SU-DHL-6 (cell line): ENCODE data around the gene CRYGN.

Source experiments
- EZH2phosphoT487 ChIP-seq: fragments of 200-600 bp; sonication (generic), shearing (Covaris generic); conservative IDR thresholded peaks from 2 replicates; pipeline ENCODE4 v1.6.1; 2018; ENCODE audit warnings: mild to moderate bottlenecking, antibody characterized with exemption, low read length, moderate library complexity, mixed read lengths
- TF ChIP-seq, protein P1 (sequence below): fragments of 200-600 bp; sonication (generic); IDR thresholded peaks from one replicate; pipeline ENCODE4 v1.5.1; 2017; ENCODE audit warnings: antibody characterized with exemption, mild to moderate bottlenecking, low read length, moderate library complexity; ENCODE audit not compliant: insufficient read depth, poor library complexity, severe bottlenecking

DNA sequence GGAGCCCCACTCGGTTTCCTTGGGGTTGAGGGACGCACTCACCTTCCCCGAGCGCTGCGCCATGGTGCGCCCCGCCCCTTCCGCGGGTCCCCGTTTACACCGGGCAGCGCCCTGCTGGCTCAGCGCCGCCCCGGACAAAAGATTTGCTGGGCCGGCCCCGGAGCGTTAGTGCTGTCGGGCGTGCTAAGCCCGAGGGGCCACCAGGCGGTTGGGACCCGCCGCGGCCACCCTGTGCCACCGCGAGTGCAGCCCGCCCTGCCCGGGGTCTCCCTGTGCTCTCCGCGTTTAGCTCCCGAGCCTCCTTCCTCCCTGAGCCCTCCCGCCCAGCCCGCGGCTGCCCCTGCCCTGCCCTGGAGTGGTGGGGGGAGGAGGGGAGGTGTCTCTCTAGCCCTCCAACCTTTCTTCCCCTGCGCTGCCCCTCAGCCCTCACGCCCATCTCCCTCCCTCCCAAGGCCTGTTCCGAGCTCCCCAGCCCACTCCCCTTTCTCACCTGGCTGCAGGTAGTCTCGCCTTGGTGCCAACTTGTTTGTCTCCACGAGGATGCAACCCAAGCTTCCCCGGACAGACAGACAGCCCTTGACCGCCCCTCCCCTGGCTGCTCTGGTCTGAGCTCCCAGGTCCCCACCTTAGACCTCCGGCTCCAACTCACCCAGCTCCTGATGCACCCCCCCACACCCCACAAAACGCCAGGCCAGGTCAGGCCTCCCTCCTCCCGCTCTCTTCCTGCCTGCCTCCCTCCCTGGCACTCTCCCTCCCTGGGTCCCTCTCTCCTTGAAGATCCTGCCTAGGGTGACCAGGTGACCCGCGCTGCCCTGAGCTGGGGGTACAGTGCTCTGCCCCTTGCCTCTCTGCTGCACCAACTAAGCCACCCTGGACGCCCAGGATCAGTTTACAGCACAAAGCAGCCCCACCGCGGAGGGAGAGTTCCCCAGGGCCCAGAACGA lies at the start of gene CRYGN:
- TF ChIP-seq, protein P1, sequence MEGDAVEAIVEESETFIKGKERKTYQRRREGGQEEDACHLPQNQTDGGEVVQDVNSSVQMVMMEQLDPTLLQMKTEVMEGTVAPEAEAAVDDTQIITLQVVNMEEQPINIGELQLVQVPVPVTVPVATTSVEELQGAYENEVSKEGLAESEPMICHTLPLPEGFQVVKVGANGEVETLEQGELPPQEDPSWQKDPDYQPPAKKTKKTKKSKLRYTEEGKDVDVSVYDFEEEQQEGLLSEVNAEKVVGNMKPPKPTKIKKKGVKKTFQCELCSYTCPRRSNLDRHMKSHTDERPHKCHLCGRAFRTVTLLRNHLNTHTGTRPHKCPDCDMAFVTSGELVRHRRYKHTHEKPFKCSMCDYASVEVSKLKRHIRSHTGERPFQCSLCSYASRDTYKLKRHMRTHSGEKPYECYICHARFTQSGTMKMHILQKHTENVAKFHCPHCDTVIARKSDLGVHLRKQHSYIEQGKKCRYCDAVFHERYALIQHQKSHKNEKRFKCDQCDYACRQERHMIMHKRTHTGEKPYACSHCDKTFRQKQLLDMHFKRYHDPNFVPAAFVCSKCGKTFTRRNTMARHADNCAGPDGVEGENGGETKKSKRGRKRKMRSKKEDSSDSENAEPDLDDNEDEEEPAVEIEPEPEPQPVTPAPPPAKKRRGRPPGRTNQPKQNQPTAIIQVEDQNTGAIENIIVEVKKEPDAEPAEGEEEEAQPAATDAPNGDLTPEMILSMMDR, result no peak
- no peak for TF ChIP-seq EZH2phosphoT487
